IMR-90 (cell line): ENCODE measurements around the gene ALS2CL.

Experiments used
- CTCF ChIP-seq: conservative IDR thresholded peaks from 2 replicates; pipeline ENCODE4 v1.5.1; 2012; ENCODE audit warnings: mild to moderate bottlenecking, low read depth, low read length, improper control_type of control experiment
- FOS ChIP-seq: fragments of 150-350 bp; IDR thresholded peaks from 2 replicates; pipeline ENCODE4 v1.6.1; 2016; ENCODE audit warnings: low read depth, low read length
- MXI1 ChIP-seq: IDR thresholded peaks from 2 replicates; pipeline ENCODE4 v1.6.1; 2012; ENCODE audit warnings: low read depth, mild to moderate bottlenecking, low read length, moderate library complexity, borderline replicate concordance
- POLR2A ChIP-seq: IDR thresholded peaks from 2 replicates; pipeline ENCODE4 v1.6.1; 2012; ENCODE audit warnings: mild to moderate bottlenecking, low read depth, low read length
- RFX5 ChIP-seq: IDR thresholded peaks from 2 replicates; pipeline ENCODE4 v1.8.0; 2012; ENCODE audit warnings: low read depth, mild to moderate bottlenecking, low read length, moderate library complexity
- SMC3 ChIP-seq: fragments of 150-350 bp; IDR thresholded peaks from 2 replicates; pipeline ENCODE4 v1.6.1; 2016; ENCODE audit warnings: low read depth, mild to moderate bottlenecking, antibody characterized with exemption, low read length, moderate library complexity

GRCh38 chr3:46672349-46672695 is 21.2 kb downstream of the ALS2CL start:
- TF ChIP-seq FOS (no peak), MXI1 (no peak), POLR2A (no peak), SMC3 (no peak), CTCF (no peak), RFX5 (no peak)
